NCI-H187 (cell line): ENCODE data around the gene RERE.
"Not testable (repeated sequence)": the region's sequence is repeated elsewhere in the genome, so short reads cannot be mapped to it uniquely, and the experiment has no call there.

Experiments
- DNase-seq, 2 experiments: peaks; one replicate each; lab custom pipeline; 2025; lab: John Stamatoyannopoulos, UW

Gene RERE

DNA sequence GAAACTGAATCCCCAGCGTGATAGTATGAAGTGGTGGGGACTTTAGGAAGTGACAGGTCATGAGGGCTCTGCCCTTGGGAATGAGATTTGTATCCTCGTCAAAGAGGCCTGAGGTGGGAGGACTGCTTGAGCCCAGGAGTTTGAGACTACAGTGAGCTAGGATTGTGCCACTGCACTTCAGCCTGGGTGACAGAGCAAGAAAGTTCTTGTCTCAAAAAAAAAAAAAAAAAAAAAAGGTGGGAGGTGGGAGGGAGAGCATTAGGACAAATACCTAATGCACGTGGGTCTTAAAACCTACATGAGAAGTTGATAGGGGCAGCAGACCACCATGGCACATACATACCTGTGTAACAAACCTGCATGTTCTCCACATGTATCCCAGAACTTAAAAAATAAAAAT, 24.0 kb upstream of the RERE start:
- no peak for DNase-seq

DNA sequence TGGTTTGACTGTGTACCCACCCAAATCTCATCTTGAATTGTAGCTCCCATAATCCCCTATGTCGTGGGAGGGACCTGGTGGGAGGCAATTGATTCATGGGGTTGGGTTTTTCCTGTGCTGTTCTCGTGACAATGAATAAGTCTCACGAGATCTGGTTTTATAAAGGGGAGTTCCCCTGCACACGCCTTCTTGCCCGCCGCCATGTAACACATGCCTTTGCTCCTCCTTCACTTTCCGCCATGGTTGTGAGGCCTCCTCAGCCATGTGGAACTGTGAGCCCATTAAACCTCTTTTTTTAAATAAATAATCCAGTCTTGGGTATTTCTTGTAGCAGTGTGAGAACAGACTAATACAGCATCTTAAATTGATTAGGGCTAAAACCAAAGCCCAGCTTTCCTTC, 22.6 kb upstream of the RERE start:
- DNase-seq: no peak

DNA sequence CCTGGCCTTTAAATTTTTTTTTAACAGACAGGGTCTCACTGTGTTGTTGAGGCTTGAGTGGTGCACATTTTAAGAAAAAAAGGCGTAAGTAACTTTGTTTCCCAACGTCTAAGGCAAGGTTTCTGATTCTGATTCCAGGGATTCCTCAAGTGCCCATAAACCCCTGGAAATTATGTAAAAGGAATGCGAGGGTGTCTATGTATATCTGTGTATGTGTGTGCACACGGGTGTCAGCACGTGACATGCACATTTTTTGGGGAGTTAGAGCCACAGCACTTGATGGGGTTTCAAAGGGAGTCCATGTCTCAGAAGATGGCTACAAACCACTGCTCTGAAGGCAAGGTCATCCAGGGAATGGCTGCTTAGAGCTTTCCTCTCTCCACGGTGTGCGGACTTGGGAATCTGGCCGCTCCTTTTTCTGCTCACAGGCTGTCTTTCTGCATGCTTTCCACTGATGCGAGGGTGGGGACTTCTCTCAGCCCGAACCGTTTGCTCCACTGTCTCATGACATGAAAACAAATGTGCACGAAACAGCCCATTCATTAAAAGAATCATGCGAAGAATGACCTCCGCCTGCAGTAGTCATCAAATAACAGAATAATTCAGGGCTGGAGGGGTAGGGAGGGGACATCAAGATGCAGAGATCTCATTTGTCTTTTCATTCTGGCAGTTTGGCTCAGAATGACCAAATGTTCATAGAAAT, 18.7 kb upstream of the RERE start:
- no peak for DNase-seq

DNA sequence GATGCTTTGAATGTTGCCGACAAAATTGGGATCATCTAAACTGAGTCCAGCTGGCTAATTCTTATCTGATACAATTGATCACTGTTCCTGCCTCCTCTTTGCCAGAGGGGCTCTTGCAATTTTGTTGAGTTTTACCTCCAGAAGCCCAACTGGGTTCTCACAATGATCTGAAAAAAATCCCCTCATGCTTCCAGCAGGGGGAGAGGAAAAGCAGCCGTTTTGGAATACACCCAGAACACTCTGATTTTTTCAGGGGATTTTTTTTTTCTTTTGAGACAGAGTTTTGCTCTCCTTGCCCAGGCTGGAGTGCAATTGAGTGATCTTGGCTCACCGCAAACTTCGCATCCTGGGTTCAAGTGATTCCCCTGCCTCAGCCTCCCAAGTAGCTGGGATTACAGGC, 13.9 kb upstream of the RERE start:
- no peak for DNase-seq

GRCh38 chr1:8830732-8831131, 13.3 kb upstream of the RERE start:
- not testable (repeated sequence) for DNase-seq

GRCh38 chr1:8825985-8826481, 8.6 kb upstream of the RERE start:
- DNase-seq: no peak

- no peak for DNase-seq
Observed at GRCh38 chr1:8823295-8823664, 5.8 kb upstream of the RERE start.

DNA sequence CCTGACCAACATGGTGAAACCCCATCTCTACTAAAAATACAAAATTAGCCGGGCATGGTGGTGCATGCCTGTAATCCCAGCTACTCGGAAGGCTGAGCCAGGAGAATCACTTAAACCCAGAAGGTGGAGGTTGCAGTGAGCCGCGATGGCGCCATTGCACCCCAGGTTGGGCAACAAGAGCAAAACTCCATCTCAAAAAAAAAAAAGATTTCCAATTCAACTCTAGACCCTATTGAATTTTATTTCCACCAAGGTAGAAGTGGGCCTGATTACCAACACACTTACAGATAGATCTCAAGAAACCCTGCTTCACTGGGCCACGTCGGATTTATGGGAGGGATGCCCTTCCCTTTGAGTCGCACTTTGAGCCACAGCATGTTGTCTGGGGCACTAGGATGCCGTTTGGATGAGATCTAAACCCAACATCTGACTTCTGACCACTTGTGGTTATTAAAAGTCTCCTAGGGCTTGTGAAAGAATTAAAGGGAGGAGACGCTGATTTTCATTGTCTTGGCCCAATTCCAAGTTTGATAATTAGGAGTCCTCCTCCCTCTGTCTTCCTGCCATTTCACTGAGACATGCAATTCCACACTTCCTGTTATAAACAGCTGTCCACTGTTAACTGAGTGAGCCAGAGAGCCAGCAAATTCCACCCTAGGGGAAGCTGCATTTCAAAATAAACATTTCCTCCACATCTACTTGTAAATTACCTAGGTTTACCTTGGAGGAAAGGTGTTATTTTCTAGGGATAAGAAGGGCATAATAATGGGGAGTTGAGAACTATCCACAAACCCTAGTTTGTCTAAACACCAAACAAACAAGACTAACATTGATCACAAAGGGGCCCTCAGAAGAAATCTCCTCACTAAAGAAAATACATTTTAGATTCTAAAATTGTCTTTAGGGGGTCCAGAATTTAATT, 5.2 kb upstream of the RERE start:
- peak; percentile 26 to 90 for DNase-seq

DNA sequence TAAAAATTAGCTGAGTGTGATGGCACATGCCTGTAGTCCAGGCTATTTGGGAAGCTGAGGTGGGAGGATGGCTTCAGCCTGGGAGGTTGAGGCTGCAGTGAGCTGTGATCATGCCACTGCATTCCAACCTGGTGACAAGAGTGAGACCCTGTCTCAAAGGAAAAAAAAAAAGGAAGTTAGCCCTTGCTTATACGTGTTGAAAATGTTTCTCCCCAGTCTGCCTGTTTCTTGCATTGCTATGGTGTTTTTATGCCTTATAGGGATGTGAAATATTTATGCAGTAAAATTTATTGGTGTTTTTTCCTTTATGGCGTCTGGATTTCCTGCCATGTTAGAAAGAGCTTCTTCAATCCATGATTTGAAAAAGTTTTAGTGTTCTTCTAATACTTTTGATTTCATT, 3.6 kb upstream of the RERE start:
- DNase-seq: no peak

DNA sequence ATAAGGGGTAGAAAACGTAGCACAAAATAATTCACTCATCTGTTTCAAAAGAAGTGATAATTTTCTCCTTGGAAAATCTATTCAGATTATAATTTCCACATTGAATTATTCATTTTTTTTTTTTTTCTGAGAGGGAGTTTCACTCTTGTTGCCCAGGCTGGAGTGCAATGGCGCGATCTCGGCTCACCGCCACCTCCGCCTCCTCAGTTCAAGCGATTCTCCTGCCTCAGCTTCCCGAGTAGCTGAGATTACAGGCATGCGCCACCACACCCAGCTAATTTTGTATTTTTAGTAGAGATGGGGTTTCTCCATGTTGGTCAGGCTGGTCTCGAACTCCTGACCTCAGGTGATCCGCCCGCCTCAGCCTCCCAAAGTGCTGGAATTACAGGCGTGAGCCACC, 1.3 kb upstream of the RERE start:
- DNase-seq: not testable (repeated sequence)

- DNase-seq: peak in 1 of 2 experiments; percentile 22
Observed at GRCh38 chr1:8818325-8818775, 910 bp upstream of the RERE start.

DNA sequence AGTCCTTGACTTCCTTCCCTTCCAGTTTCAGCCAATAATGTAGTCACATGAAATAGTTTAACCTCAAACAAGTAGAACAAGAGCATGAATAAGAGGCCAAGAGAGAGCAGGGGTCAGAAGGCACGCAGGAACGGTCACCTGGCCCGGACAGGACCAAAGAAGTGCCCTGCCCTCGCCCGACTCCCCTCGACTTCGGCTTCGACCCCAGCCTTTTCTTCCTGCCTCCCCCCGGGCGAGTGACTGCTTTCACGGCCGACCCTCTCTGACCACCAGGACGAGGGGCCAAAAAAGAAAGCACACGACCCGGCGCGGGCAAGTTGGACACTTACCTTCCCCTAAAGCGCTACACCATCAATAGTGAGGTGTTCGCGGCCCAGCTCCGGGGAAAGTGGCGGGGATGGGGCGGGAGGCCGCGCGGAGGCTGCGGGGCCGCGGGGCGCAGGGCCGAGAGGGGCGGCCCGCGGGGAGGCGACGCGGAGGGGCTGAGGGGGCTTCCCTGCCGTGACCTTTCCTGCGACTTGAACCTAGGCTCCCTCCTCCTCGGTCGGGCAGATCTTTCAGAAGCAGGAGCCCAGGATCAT, 519 bp downstream of the RERE start:
- DNase-seq: no peak

- DNase-seq: no peak
Observed at GRCh38 chr1:8816264-8816663, 1.2 kb downstream of the RERE start.

DNA sequence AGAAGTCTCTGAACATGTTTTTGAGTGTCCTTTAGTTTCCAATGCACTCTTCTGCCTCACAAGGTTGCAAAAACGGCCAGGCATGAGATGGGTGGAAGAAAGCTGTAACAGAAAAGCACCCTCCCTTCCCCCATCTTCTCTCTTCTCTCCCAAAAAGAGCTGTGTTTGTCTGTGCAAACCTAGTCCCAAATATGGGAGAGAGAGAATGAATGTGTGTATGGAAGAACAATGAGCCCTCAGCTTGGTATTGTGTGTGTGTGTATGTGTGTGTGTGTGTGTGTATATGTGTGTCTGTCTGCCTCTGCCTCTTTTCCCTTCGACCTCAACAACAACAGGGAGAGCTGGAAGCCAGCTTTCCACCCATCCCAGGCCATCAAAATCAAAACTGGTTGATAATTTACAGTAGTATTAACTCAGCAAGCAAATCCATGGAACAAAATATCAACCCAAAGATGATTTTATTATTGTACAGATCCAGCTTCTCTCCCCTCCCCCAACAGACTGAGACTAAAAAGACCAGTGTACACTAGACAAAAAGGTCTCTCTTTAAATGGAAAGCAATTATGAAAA, 1.8 kb downstream of the RERE start:
- DNase-seq: peak in 1 of 2 experiments; percentile 40

- no peak for DNase-seq
Observed at GRCh38 chr1:8814865-8815264, 2.6 kb downstream of the RERE start.

GRCh38 chr1:8813991-8814390, 3.4 kb downstream of the RERE start:
- DNase-seq: no peak

GRCh38 chr1:8813016-8813763, 4.2 kb downstream of the RERE start:
- DNase-seq: no peak

- no peak for DNase-seq
Observed at GRCh38 chr1:8812081-8812480, 5.4 kb downstream of the RERE start.

DNA sequence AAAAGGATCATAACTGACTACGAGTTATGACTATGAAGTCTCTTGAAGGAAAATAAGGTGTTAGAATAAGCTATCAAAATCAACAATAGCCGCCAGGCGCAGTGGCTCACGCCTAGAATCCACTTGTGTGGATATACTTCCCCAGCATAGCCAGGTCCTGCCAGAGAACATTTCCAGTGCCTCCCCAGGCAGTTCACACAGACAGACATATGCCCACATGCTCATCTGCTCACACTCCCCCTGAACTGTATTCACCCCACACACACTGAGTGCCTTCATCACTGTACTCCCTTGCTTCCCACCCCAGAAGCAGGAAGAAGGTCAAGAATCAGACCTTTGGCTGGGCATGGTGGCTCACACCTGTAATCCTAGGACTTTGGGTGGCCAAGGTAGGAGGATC, 6.5 kb downstream of the RERE start:
- no peak for DNase-seq

GRCh38 chr1:8809342-8809736, 8.1 kb downstream of the RERE start:
- no peak for DNase-seq

DNA sequence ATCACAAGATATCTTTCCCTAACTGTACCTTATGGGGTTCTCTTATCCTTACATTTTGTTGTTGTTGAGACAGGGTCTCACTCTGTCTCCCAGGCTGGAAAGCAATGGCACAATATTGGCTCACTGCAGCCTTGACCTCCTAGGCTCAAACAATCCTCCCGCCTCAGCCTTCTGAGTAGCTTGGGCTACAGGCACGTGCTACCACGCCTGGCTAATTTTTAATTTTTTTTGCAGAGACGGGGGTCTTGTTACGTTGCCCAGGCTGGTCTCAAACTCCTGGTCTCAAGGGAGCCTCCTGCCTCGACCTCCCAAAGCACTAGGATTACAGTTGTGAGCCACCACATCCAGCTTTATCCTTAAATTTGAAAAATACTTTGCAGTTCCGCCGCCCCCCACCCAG, 10.4 kb downstream of the RERE start:
- DNase-seq: no peak

DNA sequence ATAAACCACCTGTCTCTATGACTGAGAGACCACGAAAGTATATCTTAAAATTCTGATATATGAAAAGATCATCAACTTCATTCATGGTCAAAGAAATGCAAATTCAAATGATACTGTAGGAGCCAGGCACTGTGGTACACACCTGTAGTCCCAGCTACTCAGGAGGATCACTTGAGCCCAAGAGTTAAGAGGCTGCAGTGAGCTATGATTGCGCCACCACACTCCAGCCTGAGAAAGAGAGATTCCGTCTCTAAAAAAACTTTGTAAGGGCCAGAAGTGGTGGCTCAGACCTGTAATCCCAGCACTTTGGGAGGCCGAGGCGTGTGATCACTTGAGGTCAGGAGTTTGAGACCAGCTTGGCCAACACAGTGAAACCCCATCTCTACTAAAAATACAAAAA, 17.0 kb downstream of the RERE start:
- DNase-seq: no peak
